Panc1 (cell line): ENCODE data around the gene WDR20. TPM values are rescaled to one million over a fixed set of nuclear protein-coding genes. Genes with fewer than 3 reads are reported as not detected.
"Not testable (repeated sequence)": the region's sequence is repeated elsewhere in the genome, so short reads cannot be mapped to it uniquely, and the experiment has no call there.

ENCODE experiments used
- ATAC-seq: fragments of 200-7000 bp; cut with Tn5 transposase; 2 replicates; pipeline ENCODE4 v1.9.1; 2020; ENCODE audit warnings: mild to moderate bottlenecking, moderate library complexity
- BruUV-seq: library from RNA; stranded (reverse); fragments of 400-500 nt; replicated peaks from 2 replicates; lab custom pipeline; 2021; lab: Mats Ljungman, UMichigan
- CTCF ChIA-PET: fragments of 300-600 bp; sonication (Branson Sonifier 250); formaldehyde crosslinking; loops from one replicate; lab custom pipeline; 2022; ENCODE audit warnings: antibody characterized with exemption; lab: Charles Lee
- POLR2A ChIA-PET: fragments of 300-600 bp; sonication (Branson Sonifier 250); formaldehyde crosslinking; loops from one replicate; lab custom pipeline; 2022; ENCODE audit warnings: antibody characterized with exemption; lab: Charles Lee
- DNase-seq: peaks from one replicate; pipeline ENCODE4 v3.0.0-alpha.2; 2010; ENCODE audit warnings: low read depth, low spot score
- H3K27ac ChIP-seq: 2 replicates; pipeline ENCODE4 v1.5.1; 2011; ENCODE audit warnings: mild to moderate bottlenecking, low read length, inconsistent platforms
- H3K27me3 ChIP-seq: fragments of 200-500 bp; sonication (Bioruptor generic); 2 replicates; pipeline ENCODE4 v1.6.0; 2014; ENCODE audit warnings: low read length, inconsistent platforms; ENCODE audit not compliant: control insufficient read depth, insufficient read depth
- H3K36me3 ChIP-seq: fragments of 200-500 bp; sonication (Bioruptor generic); 2 replicates; pipeline ENCODE4 v1.5.1; 2014; ENCODE audit warnings: inconsistent platforms, mild to moderate bottlenecking, low read length, moderate library complexity; ENCODE audit not compliant: control insufficient read depth, insufficient read depth
- H3K4me1 ChIP-seq: 2 replicates; pipeline ENCODE4 v1.5.1; 2011; ENCODE audit warnings: inconsistent platforms, mild to moderate bottlenecking, low read length, moderate library complexity; ENCODE audit not compliant: control insufficient read depth, insufficient read depth
- H3K4me3 ChIP-seq, 2 experiments: 2 replicates each; pipeline ENCODE4 v1.5.1; 2011 to 2012; ENCODE audit warnings: low read depth in 2 of 2, low read length in 2 of 2, mild to moderate bottlenecking in 2 of 2, inconsistent platforms in 1 of 2, moderate library complexity in 1 of 2
- H3K9me3 ChIP-seq: fragments of 200-500 bp; sonication (Bioruptor generic); 2 replicates; pipeline ENCODE4 v1.5.1; 2014; ENCODE audit warnings: low read depth, mild to moderate bottlenecking, inconsistent platforms, low read length, moderate library complexity; ENCODE audit not compliant: control insufficient read depth, insufficient read depth
- POLR2AphosphoS5 ChIP-seq: IDR thresholded peaks from 2 replicates; pipeline ENCODE4 v1.6.1; 2012; ENCODE audit warnings: mild to moderate bottlenecking, low read depth, low read length, moderate library complexity
- SIN3A ChIP-seq: IDR thresholded peaks from 2 replicates; pipeline ENCODE4 v1.6.1; 2012; ENCODE audit warnings: low read depth, mild to moderate bottlenecking, low read length, moderate library complexity, borderline replicate concordance; ENCODE audit not compliant: insufficient read depth
- TCF7L2 ChIP-seq: IDR thresholded peaks from 2 replicates; pipeline ENCODE4 v1.6.1; 2011; ENCODE audit warnings: mild to moderate bottlenecking, low read depth, low read length, inconsistent platforms
- in situ Hi-C: cut with HindIII; loops from 2 replicates; pipeline ENCODE4 v1.10.0; 2016; ENCODE audit warnings: low sequenced_read_pairs, low pct_unique_long_range_greater_than_20kb
- intact Hi-C: fragments of 100-400 bp; cut with micrococcal nuclease; formaldehyde crosslinking; loops from one replicate; pipeline ENCODE4 v1.10.0; 2022; ENCODE audit not compliant: unreplicated experiment
- total RNA-seq: library from RNA; stranded (reverse); gene quantifications from one replicate; pipeline ENCODE4 v1.2.1, GENCODE V29; 2021; ENCODE audit not compliant: unreplicated experiment
- TF ChIP-seq, protein P1 (sequence below), 2 experiments: IDR thresholded peaks; 2 replicates each; pipeline ENCODE4 v1.6.1; 2011 to 2012; ENCODE audit warnings: low read depth in 2 of 2, control low read depth in 1 of 2, low read length in 1 of 2, mild to moderate bottlenecking in 1 of 2, moderate library complexity in 1 of 2; ENCODE audit not compliant: insufficient read depth in 1 of 2
- TF ChIP-seq, protein P2 (sequence below): fragments of 450-650 bp; IDR thresholded peaks from 2 replicates; pipeline ENCODE4 v1.5.1; 2017; ENCODE audit warnings: mild to moderate bottlenecking

WDR20 gene
- total RNA-seq, 1 experiment from 2014 or later = 20.2 TPM

DNA sequence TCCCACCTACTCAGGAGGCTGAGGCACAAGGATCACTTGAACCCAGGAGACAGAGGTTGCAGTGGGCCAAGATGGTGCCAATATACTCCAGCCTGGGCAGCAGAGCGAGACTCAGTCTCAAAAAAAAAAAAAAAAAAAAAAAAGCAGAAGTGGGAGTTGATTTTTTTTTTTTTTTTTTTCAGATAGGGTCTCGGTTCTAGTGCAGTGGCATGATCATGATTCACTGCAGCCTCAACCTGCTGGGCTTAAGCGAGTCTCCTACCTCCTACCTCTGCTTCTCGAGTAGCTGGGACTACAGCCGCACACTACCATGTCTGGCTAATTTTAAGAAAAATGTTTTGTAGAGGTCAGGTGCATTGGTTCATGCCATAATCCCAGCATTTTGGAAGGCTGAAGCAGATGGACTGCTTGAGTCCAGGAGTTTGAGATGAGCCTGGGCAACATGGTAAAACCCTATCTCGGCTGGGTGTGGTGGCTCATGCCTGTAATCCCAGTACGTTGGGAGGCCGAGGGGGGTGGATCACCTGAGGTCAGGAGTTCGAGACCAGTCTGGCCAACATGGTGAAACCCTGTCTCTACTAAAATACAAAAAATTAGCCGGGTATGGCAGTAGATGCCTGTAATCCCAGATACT is 36.5 kb upstream of the WDR20 start:
- DNase-seq = no peak
- ChIA-PET CTCF (no interaction called here), POLR2A (no interaction called here)
- in situ Hi-C loops = no loop called here
- BruUV-seq = no TSS peak
- no peaks in the 10 kb centered on the region for H3K9me3 ChIP-seq
- H3K27ac ChIP-seq = no peak overlapping the region
- no peaks in the 10 kb centered on the region for H3K4me1 ChIP-seq
- intact Hi-C loops = no loop called here
- no peak for ATAC-seq
- H3K27me3 ChIP-seq = no peaks in the 10 kb centered on the region
- TF ChIP-seq TCF7L2 = no peak
- TF ChIP-seq SIN3A = no peak
- TF ChIP-seq POLR2AphosphoS5 = no peak
- TF ChIP-seq, protein P1, sequence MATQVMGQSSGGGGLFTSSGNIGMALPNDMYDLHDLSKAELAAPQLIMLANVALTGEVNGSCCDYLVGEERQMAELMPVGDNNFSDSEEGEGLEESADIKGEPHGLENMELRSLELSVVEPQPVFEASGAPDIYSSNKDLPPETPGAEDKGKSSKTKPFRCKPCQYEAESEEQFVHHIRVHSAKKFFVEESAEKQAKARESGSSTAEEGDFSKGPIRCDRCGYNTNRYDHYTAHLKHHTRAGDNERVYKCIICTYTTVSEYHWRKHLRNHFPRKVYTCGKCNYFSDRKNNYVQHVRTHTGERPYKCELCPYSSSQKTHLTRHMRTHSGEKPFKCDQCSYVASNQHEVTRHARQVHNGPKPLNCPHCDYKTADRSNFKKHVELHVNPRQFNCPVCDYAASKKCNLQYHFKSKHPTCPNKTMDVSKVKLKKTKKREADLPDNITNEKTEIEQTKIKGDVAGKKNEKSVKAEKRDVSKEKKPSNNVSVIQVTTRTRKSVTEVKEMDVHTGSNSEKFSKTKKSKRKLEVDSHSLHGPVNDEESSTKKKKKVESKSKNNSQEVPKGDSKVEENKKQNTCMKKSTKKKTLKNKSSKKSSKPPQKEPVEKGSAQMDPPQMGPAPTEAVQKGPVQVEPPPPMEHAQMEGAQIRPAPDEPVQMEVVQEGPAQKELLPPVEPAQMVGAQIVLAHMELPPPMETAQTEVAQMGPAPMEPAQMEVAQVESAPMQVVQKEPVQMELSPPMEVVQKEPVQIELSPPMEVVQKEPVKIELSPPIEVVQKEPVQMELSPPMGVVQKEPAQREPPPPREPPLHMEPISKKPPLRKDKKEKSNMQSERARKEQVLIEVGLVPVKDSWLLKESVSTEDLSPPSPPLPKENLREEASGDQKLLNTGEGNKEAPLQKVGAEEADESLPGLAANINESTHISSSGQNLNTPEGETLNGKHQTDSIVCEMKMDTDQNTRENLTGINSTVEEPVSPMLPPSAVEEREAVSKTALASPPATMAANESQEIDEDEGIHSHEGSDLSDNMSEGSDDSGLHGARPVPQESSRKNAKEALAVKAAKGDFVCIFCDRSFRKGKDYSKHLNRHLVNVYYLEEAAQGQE (IDR thresholded peaks at IDR 0.05; ENCODE audit: insufficient read depth in 1 of 2, low read depth in 2 of 2, low read length in 1 of 2) = no peak
- TF ChIP-seq, protein P2, sequence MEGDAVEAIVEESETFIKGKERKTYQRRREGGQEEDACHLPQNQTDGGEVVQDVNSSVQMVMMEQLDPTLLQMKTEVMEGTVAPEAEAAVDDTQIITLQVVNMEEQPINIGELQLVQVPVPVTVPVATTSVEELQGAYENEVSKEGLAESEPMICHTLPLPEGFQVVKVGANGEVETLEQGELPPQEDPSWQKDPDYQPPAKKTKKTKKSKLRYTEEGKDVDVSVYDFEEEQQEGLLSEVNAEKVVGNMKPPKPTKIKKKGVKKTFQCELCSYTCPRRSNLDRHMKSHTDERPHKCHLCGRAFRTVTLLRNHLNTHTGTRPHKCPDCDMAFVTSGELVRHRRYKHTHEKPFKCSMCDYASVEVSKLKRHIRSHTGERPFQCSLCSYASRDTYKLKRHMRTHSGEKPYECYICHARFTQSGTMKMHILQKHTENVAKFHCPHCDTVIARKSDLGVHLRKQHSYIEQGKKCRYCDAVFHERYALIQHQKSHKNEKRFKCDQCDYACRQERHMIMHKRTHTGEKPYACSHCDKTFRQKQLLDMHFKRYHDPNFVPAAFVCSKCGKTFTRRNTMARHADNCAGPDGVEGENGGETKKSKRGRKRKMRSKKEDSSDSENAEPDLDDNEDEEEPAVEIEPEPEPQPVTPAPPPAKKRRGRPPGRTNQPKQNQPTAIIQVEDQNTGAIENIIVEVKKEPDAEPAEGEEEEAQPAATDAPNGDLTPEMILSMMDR = no peak
- H3K4me3 ChIP-seq = no peak overlapping the region
- H3K36me3 ChIP-seq = no peaks in the 10 kb centered on the region

DNA sequence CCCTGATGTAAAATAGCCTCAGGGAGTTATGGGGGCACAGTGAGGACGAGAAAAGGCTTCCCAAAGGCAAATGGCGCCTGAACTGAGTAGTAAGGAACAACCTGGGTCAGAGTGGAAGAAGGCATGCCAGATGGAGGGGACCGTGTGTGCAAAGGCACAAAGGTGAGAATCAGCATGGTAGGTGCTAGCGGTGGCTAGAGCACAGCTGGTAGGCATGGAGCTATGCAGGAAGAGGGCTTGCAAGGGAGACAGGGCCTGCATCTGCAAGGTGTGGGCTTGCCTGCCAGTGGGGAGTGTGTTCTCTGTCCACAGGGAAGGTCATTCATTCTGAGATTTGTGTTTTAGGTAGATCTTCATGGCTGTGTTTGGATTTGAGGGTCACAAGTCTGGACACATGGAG is 34.3 kb upstream of the WDR20 start:
- TF ChIP-seq, protein P1 (IDR thresholded peaks at IDR 0.05; ENCODE audit: insufficient read depth in 1 of 2, low read depth in 2 of 2, low read length in 1 of 2) = no peak
- POLR2A ChIA-PET = interaction anchor here (0.7 kb wide), 1 partner anchor 167 kb away, joined by 5 read pairs; no protein-coding TSS in a partner anchor
- in situ Hi-C loops = no loop called here

DNA sequence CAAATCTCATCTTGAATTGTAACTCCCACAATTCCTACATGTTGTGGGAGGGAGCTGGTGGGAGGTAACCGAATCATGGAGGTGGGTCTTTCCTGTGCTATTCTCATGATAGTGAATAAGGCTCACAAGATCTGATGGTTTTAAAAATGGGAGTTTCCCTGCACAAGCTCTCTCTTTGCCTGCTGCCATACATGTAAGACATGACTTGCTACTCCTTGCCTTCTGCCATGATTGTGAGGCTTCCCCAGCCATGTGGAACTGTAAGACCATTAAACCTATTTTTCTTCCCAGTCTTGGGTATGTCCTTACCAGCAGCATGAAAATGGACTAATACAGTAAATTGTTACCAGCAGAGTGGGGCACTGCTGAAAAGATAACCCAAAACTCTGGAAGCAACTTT is 30.4 kb upstream of the WDR20 start:
- H3K4me3 ChIP-seq, intact Hi-C loops, H3K27ac ChIP-seq, in situ Hi-C loops, H3K36me3 ChIP-seq, H3K4me1 ChIP-seq, POLR2A ChIA-PET, H3K27me3 ChIP-seq, ATAC-seq, DNase-seq, H3K9me3 ChIP-seq, BruUV-seq, CTCF ChIA-PET: not testable (repeated sequence)

More for the DNA sequence above, 34.3 kb upstream of the WDR20 start:
- no peak overlapping the region for H3K4me3 ChIP-seq
- intact Hi-C loops = no loop called here
- H3K27ac ChIP-seq = no peak overlapping the region
- CTCF ChIA-PET = no interaction called here
- H3K27me3 ChIP-seq = no peaks in the 10 kb centered on the region
- BruUV-seq = no TSS peak
- DNase-seq (no peak), ATAC-seq (no peak)
- no peaks in the 10 kb centered on the region for H3K9me3 ChIP-seq
- no peaks in the 10 kb centered on the region for H3K36me3 ChIP-seq
- no peaks in the 10 kb centered on the region for H3K4me1 ChIP-seq
